Prostate gland (tissue), 2 donors: ENCODE results near the gene SFSWAP.
"Not testable (repeated sequence)": the region's sequence is repeated elsewhere in the genome, so short reads cannot be mapped to it uniquely, and the experiment has no call there.

Experiments used
- CTCF ChIP-seq, 4 experiments: fragments of 200-600 bp in 2 of 4; fragments of 450-650 bp in 2 of 4; sonication (generic) in 2 of 4; IDR thresholded peaks; 1 replicate in 3 of 4; 2 replicates in 1 of 4; pipeline ENCODE4 v1.5.1; 2016 to 2019; ENCODE audit warnings: antibody characterized with exemption in 4 of 4, mild to moderate bottlenecking in 2 of 4, moderate library complexity in 2 of 4
- POLR2A ChIP-seq: fragments of 450-650 bp; IDR thresholded peaks from one replicate; pipeline ENCODE4 v1.6.1; 2016; ENCODE audit warnings: antibody characterized with exemption, mild to moderate bottlenecking

DNA sequence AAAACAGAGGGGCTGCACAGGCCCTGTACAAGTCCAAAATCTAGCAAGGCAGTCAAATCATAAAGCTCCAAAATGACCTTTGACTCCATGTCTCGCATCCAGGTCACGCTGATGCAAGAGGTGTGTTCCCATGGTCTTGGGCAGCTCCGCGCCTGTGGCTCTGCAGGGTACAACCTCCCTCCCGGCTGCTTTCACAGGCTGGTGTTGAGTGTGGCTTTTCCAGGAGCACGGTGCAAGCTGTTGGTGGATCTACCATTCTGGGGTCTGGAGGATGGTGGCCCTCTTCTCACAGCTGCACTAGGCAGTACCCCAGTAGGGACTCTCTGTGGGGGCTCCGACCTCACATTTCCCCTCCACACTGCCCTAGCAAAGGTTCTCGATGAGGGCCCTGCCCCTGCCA is 32.5 kb downstream of the SFSWAP start:
- TF ChIP-seq POLR2A; CTCF (IDR thresholded peaks at IDR 0.05): not testable (repeated sequence)
